HG02852 (cell line): ENCODE data around the gene ZNF142.
"Not testable (repeated sequence)": the region's sequence is repeated elsewhere in the genome, so short reads cannot be mapped to it uniquely, and the experiment has no call there.

Source experiments
- ATAC-seq: cut with Tn5 transposase; IDR thresholded peaks from one replicate; pipeline ENCODE4 v1.9.1; 2021; ENCODE audit warnings: mild to moderate bottlenecking, moderate library complexity; ENCODE audit not compliant: unreplicated experiment

ZNF142 gene

DNA sequence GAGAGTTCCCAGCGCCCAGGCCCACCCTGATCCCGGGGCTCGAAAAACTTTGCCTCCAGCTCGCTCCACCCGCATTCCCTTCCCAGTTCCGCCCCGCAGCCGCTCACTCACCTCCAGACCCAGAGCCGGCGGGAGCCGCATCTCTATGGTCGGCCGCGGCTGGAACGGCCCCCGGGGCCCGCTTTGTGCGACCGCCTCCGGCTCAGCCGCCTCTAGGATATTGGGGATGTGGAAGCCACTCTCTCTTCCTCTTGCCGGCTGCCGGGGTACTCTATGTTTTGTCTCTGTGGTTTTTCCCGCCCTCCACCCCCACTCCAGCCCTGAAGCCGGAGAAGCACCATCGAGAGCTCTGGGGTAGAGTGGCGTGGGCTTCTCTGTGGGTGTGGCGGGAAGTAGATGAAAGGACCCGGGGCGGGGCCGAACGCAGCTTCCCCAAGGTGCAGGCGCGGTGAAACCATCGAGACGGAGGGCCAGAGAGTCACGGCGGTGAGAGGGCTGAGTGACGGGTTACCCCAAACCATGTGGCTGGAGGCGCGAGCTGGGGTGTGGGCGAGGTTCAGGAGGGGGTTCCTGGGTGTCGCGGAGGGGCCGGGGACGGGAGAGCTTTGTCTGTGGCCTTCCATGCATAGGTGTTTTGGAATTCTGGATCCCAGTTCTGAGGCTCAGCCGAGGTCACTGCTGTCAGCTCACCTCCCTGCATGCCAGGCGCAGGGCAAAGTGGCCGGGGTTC, at the start of gene ZNF142, which contains the start of gene BCS1L:
Gene ZNF142, minus strand, starts transcription at position 366 of the 730 bp plus-strand sequence. CDS start 3,194 bp downstream, outside the sequence.
Gene BCS1L, plus strand, starts transcription at position 426 of the 730 bp plus-strand sequence. CDS start 1,305 bp downstream, outside the sequence.
- peak; percentile 96 for ATAC-seq

DNA sequence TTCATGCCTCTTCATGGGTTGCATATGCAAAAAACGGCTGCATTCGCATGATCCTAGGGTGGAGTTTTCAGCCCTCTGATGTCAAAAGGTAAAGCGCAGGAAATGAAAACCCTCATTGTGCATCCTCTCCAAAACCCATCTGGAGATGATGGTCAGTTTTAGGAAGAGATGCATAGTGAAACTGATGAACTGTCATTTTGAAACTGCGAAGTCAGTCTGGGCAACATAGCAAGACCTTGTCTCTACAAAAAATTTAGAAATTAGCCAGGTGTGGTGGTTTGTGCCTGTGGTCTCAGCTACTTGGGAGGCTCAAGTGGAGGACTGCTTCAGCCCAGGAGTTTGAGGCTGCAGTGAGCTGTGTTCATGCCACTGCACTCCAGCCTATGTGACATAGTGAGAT, 48.7 kb upstream of the ZNF142 start:
- peak; percentile 41 for ATAC-seq

- ATAC-seq = no peak
Observed at GRCh38 chr2:218703341-218703740, 43.9 kb upstream of the ZNF142 start.

GRCh38 chr2:218701806-218702205, 42.4 kb upstream of the ZNF142 start:
- no peak for ATAC-seq

DNA sequence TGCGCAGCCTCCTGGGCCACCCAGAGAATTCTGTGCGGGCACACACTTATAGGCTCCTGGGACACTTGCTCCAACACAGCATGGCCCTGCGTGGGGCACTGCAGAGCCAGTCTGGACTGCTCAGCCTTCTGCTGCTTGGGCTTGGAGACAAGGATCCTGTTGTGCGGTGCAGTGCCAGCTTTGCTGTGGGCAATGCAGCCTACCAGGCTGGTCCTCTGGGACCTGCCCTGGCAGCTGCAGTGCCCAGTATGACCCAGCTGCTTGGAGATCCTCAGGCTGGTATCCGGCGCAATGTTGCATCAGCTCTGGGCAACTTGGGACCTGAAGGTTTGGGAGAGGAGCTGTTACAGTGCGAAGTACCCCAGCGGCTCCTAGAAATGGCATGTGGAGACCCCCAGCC, 39.5 kb upstream of the ZNF142 start:
- no peak for ATAC-seq

DNA sequence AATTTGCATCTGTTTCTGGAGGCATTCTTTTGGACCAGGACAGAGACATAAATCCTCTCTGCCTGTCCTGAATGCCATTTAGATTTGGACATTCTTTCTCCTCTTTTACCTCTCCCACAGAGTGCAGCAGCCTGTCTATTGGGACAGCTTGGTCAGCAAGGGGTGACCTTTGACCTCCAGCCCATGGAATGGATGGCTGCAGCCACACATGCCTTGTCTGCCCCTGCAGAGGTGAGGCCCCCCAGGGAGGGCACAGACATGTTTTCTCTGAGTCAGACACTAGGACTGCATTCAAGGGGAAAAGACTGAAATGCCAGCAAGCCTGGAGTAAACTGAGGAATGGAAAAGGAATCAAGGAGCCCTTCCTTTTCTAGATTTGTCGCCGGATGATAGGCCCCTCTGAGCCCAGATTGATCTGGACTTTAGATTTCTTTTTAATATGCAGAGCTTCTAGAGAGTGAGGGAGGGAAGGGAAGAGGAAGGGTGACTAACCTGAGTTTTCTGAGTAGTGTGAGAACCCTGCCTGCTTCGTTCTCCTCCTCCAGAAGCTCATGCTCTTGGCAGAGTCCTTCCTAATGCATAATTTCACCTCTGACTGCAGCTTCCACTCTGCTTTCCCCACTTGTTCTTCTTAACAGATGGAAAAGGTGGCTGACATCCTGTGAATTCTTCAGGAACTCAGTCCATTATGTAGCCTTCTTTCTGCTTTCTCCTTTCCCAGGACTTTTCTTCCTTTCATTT, 35.2 kb upstream of the ZNF142 start:
- no peak for ATAC-seq

GRCh38 chr2:218691234-218691633, 31.8 kb upstream of the ZNF142 start:
- no peak for ATAC-seq

GRCh38 chr2:218687400-218688060, 28.1 kb upstream of the ZNF142 start:
- ATAC-seq = not testable (repeated sequence)

GRCh38 chr2:218680061-218680460, 20.6 kb upstream of the ZNF142 start:
- ATAC-seq = no peak

GRCh38 chr2:218679119-218679518, 19.7 kb upstream of the ZNF142 start:
- ATAC-seq = no peak

GRCh38 chr2:218671654-218672566, 12.5 kb upstream of the ZNF142 start, which contains the start of the genes RNF25 and STK36:
Gene RNF25, minus strand, starts transcription at chr2:218672002. Its CDS starts 32 bp downstream, at chr2:218671970.
Gene STK36, plus strand, starts transcription at chr2:218672086. Its CDS starts 744 bp downstream, at chr2:218672830.
- ATAC-seq = peak; percentile 99

DNA sequence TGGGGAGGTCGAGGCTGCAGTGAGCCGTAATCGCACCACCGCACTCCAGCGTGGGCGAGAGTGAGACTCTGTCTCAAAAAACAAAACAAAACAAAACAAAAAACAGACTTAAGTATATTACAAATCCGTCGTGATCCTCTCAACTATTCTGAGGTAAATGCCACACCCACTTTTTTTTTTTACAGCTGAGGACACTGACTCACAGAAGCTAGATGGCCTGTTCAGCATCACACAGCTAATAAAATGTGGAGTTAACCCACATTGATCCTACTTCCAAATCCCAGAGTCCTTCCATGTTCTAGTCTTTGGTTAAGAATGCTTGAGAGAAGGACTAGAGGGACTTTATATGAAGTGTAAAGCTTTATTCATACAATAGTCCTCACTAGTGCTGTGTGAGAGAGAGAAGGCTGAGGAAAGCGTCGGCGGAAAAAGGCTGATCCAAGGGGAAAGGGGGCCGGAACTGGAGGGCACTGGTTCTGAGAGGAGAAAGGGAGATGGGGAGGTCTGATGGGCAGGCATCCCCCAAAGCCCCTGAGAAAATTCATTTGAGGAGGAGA, 11.8 kb upstream of the ZNF142 start:
- ATAC-seq = no peak

DNA sequence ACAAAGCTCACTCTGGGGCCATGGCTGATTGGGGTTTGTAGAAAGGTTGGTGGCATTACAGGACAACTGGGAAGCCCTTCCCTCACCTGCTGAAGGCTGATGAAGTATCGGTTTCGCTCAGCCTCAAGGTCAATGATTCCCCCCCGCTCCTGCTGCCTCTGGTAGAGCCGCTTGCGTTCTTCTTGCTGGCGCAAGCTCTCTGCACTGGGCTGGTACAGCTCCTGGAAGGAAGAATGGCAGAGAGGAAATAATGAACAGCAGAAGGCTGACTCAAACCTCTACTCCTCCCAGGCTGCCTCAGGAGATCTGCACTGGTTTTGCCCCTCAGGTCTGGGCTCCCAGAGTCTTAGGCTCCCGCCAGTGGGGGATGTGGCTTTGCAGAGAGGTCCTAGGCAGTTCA, 5.2 kb upstream of the ZNF142 start:
- no peak for ATAC-seq

DNA sequence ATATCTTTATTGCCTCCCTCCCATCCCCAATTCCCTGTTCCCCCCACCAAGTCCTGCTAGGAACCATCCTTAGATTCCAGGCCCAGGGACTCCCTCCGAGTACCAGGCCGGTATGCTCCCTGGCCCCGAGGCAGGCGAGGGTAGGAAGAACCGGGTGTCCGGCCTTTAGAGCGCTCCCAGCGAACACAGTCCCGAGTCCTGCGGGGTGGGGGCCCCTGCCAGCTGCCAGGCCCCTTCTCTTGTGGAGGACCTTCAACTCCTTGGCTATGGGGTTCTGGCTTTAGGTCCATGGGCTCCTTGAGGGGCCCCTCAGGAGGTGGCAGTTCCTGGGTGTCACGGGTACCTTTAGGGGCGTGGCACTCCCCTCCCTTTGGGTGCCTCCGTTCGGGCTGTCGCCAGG, 4.5 kb upstream of the ZNF142 start:
- ATAC-seq = no peak

DNA sequence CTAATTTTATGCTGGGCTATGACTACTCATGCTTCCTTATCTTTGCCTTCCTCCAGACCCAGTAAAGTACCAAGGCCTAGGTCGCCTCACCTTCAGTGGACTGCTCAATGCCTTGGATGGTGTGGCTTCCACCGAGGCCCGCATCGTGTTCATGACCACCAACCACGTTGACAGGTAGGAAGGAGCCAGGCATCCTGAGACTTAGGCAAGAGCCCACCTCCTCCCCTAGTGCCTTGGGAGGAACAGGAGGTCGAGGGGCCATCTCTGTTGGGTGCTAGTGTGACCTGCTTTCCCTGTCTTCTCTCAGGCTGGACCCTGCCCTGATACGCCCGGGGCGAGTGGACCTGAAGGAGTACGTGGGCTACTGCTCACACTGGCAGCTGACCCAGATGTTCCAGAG, 3.4 kb upstream of the ZNF142 start:
- ATAC-seq = no peak

DNA sequence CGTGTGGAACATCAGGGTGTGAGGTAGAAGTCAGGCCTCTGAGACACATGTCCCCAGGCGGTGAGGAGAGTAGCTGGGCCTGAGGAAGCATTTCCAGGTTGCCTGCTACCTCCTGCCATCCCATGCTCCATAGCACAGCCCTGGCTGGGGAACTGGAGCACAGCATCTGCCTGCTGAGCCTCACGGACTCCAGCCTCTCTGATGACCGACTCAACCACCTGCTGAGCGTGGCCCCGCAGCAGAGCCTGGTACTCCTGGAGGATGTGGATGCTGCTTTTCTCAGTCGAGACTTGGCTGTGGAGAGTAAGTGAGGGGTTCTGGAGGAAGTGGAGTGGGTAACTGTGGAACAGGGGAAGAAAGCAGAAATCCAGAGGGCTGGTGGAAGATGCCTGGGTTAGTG, 3.0 kb upstream of the ZNF142 start:
- ATAC-seq = no peak

GRCh38 chr2:218659988-218660358, 550 bp upstream of the ZNF142 start:
- ATAC-seq = no peak

DNA sequence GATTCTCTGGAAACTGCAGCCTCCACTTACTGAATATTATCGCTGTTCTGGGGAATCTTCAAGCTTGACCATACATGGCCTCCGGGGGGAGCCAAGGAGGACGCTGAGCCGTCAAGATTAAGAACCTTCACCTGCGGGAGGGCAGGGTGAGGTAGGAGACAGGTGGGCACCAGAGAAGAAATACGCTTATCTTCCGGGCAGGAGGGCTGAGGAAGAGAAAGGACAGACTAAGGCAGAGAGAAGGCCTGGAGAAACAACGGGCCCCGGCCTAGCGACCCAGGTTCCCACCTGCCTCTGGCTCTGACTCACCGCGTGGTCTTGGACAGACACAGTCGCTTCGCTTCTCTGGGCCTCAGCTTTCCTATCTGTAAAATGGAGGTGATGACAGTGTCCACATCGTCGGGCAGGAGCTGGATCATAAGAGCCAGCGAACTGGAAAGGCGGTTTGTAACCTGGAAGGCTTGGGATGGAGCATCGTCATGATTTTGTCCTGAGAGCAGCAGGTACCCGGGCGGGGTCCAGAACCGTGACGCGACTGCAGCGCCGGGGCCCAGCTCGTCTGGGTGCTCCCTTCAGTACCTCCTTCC, 659 bp downstream of the ZNF142 start:
- ATAC-seq = peak; percentile 39

DNA sequence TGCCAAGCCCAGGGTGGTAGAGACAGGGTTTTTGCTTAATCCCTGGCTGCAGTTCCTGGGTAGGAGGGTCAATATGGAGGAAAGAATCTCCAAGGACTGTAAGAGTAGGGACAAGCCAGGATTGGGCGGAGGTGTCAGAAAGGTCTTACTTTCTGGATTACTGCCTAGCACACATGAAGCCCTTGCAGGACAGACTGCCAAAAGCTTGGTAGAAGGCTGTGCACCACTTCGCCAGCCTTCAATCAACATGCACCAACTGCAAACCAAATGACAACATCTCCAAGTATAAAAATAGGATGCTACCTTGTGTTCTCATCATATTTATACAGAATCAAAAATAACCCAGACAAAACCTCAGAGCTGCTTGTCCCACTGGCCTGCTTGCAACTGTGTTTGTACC, 3.7 kb downstream of the ZNF142 start:
- no peak for ATAC-seq

- ATAC-seq = no peak
Observed at GRCh38 chr2:218648787-218649100, 10.7 kb downstream of the ZNF142 start.
